Colonic mucosa (tissue), 4 donors: ENCODE measurements around the gene KRT38. TPM values are rescaled to one million over a fixed set of nuclear protein-coding genes. Genes with fewer than 3 reads are reported as not detected.
"Not testable (repeated sequence)": the region's sequence is repeated elsewhere in the genome, so short reads cannot be mapped to it uniquely, and the experiment has no call there.

ENCODE experiments used
- DNase-seq: peaks from one replicate; pipeline ENCODE4 v3.0.0-alpha.2; 2020
- H3K27ac ChIP-seq: fragments of 200-600 bp; one replicate; pipeline ENCODE4 v1.8.0; 2021
- H3K27me3 ChIP-seq: fragments of 200-600 bp; one replicate; pipeline ENCODE4 v1.8.0; 2021
- H3K36me3 ChIP-seq: fragments of 200-600 bp; one replicate; pipeline ENCODE4 v1.8.0; 2021
- H3K4me1 ChIP-seq: fragments of 200-600 bp; one replicate; pipeline ENCODE4 v1.8.0; 2021; ENCODE audit warnings: mild to moderate bottlenecking
- H3K4me3 ChIP-seq: fragments of 200-600 bp; one replicate; pipeline ENCODE4 v1.8.0; 2021
- H3K9ac ChIP-seq, 2 donors: one replicate each; pipeline ENCODE4 v1.7.0; 2013; ENCODE audit warnings: control low read depth in 2 of 2, low read depth in 2 of 2, low read length in 2 of 2
- H3K9me3 ChIP-seq: fragments of 200-600 bp; one replicate; pipeline ENCODE4 v1.8.0; 2021
- intact Hi-C: fragments of 100-400 bp; cut with DNase I; formaldehyde crosslinking; loops from one replicate; pipeline ENCODE4 v1.14.1; 2022
- total RNA-seq, 2 donors: library from RNA; stranded (reverse); fragmentation: NEBNext Ultra II Directional in 1 of 2; extraction: Animal tissue kit (Norgen Biotek cat#: 25700) in 1 of 2; gene quantifications; one replicate each; pipeline ENCODE4 v1.2.1, GENCODE V29; 2021
- TF ChIP-seq, protein P1 (sequence below): fragments of 200-600 bp; IDR thresholded peaks from one replicate; pipeline ENCODE4 v1.8.0; 2022; ENCODE audit warnings: antibody characterized with exemption, mild to moderate bottlenecking
- donor health status: healthy.
- donor health status: DM: no; HTN: no; CAD: no.
- donor health status: DM: no; HTN: no; CAD: no.

KRT38 gene
- total RNA-seq, 2 donors from 2014 or later, result not detected

DNA sequence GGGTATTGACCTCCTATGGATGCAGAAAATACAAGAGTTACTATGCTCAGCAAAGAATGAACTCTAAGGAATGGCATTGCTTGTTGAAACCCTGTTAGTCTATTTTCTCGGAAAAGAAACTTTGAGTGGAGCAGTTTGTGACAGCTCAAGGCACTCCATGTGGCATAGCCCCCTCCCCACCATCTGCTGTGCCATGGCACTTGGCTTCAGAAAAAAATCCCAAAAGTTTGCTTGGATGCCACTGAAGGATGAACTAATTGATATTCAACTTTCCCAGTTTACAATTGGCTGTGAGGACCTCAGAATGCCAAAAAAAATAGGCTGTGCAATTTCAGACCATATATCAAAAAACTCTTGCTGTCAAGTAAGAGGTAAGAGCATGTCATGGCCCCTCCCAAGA, 45.2 kb downstream of the KRT38 start:
- intact Hi-C loops, result no loop called here
- H3K9me3 ChIP-seq, result no peaks in the 10 kb centered on the region
- H3K4me3 ChIP-seq, result no peak overlapping the region
- H3K36me3 ChIP-seq, result no peaks in the 10 kb centered on the region
- H3K4me1 ChIP-seq, result no peaks in the 10 kb centered on the region
- H3K27ac ChIP-seq, result no peak overlapping the region
- no peak overlapping the region for H3K9ac ChIP-seq
- TF ChIP-seq, protein P1, sequence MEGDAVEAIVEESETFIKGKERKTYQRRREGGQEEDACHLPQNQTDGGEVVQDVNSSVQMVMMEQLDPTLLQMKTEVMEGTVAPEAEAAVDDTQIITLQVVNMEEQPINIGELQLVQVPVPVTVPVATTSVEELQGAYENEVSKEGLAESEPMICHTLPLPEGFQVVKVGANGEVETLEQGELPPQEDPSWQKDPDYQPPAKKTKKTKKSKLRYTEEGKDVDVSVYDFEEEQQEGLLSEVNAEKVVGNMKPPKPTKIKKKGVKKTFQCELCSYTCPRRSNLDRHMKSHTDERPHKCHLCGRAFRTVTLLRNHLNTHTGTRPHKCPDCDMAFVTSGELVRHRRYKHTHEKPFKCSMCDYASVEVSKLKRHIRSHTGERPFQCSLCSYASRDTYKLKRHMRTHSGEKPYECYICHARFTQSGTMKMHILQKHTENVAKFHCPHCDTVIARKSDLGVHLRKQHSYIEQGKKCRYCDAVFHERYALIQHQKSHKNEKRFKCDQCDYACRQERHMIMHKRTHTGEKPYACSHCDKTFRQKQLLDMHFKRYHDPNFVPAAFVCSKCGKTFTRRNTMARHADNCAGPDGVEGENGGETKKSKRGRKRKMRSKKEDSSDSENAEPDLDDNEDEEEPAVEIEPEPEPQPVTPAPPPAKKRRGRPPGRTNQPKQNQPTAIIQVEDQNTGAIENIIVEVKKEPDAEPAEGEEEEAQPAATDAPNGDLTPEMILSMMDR, result no peak
- no peaks in the 10 kb centered on the region for H3K27me3 ChIP-seq
- no peak for DNase-seq

DNA sequence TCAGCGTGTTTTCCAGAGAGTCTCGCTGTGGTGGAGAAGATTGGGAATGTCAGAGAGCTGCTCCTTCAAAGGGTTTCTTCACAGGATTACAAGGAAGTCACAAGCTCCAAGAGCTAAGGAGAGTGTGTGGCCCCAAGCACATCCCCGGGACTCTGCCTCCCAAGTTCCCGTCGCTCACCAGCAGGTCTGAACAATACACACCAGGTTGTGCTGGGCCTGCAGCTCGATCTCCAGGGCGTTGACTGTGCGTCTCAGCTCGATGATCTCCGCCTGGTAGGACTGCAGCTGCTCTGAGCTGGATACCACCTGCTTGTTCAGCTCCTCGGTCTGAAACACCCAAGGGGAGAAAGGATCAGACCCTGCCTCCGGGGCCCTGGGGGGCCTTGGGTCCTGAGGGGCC, 45.7 kb downstream of the KRT38 start:
- intact Hi-C loops, H3K4me3 ChIP-seq, H3K9ac ChIP-seq, H3K9me3 ChIP-seq, H3K27me3 ChIP-seq, H3K36me3 ChIP-seq, H3K27ac ChIP-seq, H3K4me1 ChIP-seq, DNase-seq: not testable (repeated sequence)

DNA sequence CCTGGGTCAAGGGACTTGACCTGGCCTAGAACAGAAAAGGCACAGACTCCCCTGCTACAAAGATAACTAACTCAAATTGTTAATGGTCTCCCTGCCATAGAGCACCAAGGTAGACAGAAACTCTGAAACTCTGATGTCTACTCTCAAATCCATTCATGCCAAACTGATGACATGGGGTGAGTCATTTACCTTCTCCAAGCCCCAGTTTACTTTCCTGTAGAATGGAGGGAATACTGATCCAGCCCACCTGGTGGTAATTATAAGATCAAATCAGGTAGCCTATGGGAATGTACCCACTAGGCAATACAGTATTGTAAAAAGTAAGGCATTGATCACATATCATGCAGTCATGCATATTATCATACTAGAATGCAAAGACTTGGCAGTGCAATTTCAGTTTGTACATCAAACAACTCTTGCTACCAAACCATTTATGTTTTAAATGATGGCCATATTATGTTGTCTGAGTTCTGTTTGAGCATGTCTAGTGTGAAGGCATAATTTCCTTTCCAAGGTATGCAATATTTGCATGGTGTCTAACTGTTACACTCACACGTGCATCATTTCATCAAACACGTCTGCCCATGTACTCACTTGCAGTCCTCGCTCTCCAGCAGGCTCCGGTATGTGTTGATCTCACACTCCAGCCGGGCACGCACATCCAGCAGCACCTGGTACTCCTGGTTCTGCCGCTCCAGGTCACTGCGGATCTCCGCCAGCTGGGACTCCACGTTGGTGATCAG, 46.4 kb downstream of the KRT38 start:
- no peaks in the 10 kb centered on the region for H3K36me3 ChIP-seq
- no peak for DNase-seq
- TF ChIP-seq, protein P1, result no peak
- intact Hi-C loops, result no loop called here
- H3K27ac ChIP-seq, result no peak overlapping the region
- no peak overlapping the region for H3K9ac ChIP-seq
- H3K9me3 ChIP-seq, result no peaks in the 10 kb centered on the region
- H3K4me3 ChIP-seq, result no peak overlapping the region
- no peaks in the 10 kb centered on the region for H3K4me1 ChIP-seq
- no peaks in the 10 kb centered on the region for H3K27me3 ChIP-seq

DNA sequence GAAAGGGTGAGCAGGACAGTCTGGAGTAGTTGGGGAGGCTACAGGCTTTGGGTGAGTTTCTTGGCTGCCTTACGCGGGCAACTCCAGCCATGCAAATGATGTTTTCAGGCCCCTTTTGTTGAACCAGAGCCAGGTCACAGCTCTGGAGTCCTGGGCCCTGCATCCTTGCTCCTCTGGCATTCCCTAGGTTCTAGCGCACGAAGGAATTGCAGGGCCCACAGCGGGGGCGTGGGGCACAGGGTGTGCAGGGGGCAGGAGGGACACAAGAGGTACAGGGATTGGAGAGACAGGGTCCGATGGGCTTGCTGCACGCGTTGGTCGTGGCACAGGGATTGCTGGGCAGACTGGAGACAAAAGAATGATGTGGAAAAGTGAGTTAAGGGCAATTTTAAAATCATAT, 47.0 kb downstream of the KRT38 start:
- TF ChIP-seq, protein P1, result no peak
- Histone ChIP-seq H3K36me3 (no peaks in the 10 kb centered on the region), H3K9ac (no peak overlapping the region), H3K9me3 (no peaks in the 10 kb centered on the region), H3K27me3 (no peaks in the 10 kb centered on the region), H3K27ac (no peak overlapping the region), H3K4me1 (no peaks in the 10 kb centered on the region), H3K4me3 (no peak overlapping the region)
- intact Hi-C loops, result no loop called here
- DNase-seq, result no peak

DNA sequence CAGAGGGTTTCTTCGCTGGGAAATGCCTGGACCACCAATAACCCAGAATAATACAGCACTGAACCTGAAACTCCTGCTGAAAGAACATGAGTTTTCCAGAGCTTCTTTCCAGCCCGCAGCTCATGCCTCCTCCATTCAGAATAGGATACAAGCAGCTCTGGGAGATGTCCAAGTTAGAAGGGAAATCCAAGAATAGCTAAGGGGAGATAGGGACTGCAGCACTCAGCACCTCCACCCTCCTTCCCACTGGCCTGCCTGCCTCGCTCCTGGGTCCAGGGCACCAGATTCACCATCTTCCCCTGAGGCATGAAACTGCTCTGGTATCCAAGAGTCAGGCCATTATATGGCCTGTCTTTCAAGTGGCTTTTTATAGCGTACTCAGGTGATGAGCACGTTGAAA, 47.5 kb downstream of the KRT38 start:
- TF ChIP-seq, protein P1, result no peak
- Histone ChIP-seq H3K27me3 (no peaks in the 10 kb centered on the region), H3K9ac (no peak overlapping the region), H3K4me1 (no peaks in the 10 kb centered on the region), H3K4me3 (no peak overlapping the region), H3K36me3 (no peaks in the 10 kb centered on the region), H3K9me3 (no peaks in the 10 kb centered on the region), H3K27ac (no peak overlapping the region)
- DNase-seq, result no peak
- intact Hi-C loops, result no loop called here

DNA sequence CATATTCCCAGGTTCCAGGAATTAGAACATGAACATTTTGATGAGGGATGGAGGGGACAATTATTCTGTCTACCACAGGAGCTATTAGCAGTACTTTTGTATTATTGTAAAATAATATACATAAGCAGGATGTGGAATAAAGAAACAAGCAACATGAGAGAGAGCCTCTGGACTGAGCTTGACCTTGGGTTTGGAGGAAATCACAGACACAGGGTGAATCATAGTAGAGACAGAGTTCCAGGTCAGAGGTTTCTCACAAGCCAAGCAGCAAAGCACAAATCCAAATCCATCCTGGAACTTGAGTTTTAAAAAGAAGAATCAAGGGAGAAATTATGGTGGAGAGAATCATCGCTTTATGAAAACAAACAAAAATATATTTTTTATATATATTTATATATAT, 48.5 kb downstream of the KRT38 start:
- Histone ChIP-seq H3K4me1 (no peaks in the 10 kb centered on the region), H3K4me3 (no peak overlapping the region), H3K9ac (no peak overlapping the region), H3K27me3 (no peaks in the 10 kb centered on the region), H3K36me3 (no peaks in the 10 kb centered on the region), H3K27ac (no peak overlapping the region), H3K9me3 (no peaks in the 10 kb centered on the region)
- intact Hi-C loops, result no loop called here
- DNase-seq, result no peak
- TF ChIP-seq, protein P1, result no peak
